HG03575 (cell line): ENCODE data around the gene CCSER1.
"Not testable (repeated sequence)": the region's sequence is repeated elsewhere in the genome, so short reads cannot be mapped to it uniquely, and the experiment has no call there.

ENCODE experiments used
- ATAC-seq: cut with Tn5 transposase; IDR thresholded peaks from one replicate; pipeline ENCODE4 v1.9.1; 2021; ENCODE audit not compliant: unreplicated experiment, insufficient number of reproducible peaks, low FRiP score; ENCODE audit errors: extremely low read depth

CCSER1 gene

DNA sequence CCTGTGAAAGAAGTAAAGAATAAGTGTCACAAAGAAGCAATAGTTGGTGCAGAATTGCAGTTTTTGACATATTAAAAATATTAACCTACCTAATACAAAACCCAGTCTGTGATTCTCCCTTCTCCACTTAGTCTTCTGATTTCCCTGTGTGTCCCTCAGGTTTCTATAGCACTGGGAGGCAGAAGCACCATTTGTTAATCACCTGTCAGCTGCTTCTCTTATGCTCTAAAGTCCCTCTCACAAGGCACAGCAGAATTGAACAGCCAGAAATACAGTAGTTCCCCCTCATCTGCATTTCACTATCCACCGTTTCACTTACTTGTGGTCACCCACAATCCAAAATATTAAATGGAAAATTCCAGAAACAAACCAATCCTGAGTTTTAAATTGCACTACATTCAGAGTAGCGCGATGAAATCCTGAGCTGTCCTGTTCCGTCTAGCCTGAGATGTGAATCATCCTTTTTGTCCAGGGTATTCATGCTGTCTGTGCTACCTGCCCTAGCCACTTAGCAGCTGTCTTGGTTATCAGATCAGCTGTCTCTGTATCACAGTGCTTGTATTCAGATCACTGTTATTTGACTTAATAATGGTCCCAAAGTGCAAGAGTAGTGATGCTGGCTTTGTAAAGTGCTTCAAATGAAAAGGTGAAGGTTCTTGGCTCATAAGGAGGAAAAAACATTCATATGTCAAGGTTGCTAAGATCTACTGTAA, 1192.5 kb downstream of the CCSER1 start:
- no peak for ATAC-seq

DNA sequence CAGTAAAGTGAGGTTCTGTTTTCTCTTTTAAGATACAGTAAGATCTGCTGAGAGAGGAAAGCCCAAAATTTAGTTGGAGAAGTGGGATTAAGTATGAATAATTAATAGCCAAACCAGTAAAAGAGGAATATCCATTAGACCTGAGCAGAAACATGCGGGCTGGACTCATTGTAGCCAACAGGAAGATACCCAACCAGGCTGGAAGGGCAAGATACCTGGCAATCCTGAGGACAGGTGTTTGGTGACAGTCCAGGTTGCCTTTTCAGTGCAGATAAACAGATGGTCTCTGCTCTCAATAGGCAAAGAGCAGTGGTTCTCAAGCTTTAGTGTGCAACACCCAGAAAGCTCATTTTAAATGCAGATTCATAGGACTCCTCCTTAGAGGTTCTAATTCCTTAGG, 1195.8 kb downstream of the CCSER1 start:
- no peak for ATAC-seq

DNA sequence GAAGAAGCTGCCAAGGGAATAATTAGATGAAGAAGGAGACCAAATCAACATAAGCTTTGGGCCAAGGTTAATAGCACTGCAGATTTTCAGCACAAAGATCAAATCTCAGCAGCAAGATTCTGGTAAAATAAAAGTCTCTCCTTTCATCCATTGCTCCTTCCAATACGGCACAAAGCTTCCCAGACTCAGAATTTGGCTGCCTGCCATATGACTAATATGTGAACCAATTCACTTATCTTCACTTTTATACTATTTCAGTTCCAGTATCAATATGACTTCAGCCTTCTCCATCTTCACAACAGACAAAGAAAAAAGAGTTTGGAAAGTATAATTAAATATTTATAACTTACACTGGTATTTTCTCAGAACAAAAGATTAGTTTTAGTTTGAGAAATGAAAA, 1198.3 kb downstream of the CCSER1 start:
- ATAC-seq = no peak

DNA sequence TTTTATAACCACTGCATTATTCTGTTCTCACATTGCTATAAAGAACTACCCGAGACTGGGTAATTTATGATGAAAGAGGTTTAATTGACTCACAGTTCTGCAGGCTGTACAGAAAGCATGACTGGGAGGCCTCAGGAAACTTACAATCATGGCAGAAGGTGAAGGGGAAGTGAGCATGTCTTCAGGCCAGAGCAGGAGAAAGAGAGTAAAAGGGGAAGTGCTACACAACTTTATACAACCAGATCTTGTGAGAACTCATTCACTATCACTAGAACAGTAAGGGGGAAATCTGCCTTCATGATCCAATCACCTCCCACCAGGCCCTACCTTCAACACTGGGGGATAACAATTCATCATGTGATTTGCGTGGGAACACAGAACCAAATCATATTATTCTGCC, 1199.0 kb downstream of the CCSER1 start:
- ATAC-seq = not testable (repeated sequence)

DNA sequence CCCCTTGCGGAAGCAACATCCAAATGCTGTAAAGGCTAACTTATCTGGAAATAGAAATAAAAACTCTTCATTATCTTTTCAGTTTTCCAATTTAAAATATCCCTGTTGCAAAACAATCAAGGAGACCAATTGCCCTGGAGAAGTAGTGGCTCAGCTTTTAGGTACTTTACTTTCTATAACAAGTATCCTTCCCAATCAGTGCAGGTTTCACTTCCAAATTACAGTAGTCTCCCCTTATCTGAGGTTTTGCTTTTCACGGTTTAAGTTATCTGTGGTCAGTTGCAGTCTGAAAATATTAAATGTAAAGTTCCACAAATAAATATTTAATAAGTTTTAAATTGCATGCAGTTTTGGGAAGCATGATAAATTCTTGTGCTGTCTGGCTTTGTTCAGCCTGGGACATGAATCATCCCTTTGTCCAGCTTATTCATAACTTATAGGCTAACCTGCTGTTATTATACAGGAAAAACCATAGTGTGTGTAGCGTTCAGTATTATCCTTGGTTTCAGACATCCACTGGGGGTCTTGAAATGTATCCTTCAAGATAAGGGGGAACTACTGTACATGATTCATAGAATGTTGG, 1203.5 kb downstream of the CCSER1 start:
- no peak for ATAC-seq

DNA sequence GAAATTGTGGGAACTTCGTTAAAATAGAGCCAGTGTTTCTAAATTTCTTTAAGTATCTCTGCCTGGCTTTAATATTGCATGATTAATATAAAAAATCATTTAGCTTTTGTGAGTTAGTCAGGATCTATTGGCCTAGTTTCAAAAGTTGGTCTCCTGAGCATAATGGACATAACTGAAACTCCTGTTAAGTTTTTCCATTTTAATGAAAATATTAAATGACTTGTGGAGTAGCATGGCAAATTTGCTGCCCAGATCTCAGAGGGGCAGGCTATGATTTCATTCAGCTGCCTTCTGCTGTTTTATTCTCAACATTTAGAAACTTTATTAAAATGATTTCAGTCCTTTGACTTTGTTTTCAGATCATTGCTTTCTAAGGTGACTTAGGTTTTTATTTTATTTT, 1213.6 kb downstream of the CCSER1 start:
- no peak for ATAC-seq

DNA sequence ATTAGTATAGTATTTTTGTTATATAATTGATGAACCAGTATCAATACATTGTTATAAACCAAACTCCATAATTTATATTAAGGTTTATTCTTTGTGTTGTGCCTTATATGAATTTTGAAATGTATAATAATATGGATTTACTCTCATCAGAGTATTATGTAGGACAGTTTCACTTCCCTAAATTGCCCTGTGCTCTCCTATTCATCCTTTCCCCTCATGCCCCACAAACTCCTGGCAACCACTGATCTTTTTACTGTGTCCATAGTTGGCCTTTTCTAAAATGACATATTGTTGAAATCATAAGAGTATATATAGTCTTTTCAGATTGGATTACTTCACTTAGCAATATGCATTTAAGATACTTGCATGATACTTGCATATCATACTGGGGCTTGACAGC, 1218.4 kb downstream of the CCSER1 start:
- ATAC-seq = no peak

- not testable (repeated sequence) for ATAC-seq
These were observed 1229.3 kb downstream of the CCSER1 start for GRCh38 chr4:91356496-91356895.

DNA sequence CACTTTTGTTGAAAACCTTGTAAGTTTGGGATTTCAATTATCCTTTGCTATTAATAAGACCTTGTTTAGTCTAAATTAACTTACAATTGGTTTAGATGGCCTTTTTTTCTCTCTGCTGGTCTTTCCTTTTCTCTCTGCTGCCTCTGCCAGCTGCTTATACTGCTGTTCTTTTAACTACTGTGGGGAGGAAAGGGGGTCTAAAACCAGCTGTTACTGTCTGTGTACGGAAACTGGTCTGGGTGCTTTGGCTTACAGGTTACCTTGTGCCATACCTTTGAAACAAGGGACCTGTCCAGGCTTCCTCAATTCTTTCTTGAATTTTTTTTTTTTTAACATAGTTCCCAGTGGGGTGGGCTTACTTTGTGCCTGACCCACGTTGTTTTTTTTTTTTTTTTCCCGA, 1230.8 kb downstream of the CCSER1 start:
- not testable (repeated sequence) for ATAC-seq

DNA sequence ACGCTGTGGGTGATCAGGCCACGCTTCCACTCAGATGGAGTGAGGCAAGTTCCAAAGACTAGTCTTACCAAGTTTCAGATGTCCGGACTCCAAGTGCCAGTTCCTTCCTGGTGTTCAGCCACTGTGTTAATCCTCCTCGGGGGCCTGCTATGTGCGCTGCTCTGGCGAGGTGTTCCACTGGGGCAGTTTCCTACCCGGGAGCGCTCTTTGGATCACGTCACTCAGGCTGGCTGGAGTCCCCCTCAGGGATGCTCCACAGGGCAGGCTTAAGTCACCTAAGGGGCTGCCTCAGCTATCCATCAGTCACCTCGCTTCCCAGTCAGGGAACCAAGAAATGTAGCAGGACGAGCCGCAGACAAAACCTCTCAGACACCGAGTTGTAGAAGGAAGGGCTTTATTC, 1231.4 kb downstream of the CCSER1 start:
- ATAC-seq = not testable (repeated sequence)

DNA sequence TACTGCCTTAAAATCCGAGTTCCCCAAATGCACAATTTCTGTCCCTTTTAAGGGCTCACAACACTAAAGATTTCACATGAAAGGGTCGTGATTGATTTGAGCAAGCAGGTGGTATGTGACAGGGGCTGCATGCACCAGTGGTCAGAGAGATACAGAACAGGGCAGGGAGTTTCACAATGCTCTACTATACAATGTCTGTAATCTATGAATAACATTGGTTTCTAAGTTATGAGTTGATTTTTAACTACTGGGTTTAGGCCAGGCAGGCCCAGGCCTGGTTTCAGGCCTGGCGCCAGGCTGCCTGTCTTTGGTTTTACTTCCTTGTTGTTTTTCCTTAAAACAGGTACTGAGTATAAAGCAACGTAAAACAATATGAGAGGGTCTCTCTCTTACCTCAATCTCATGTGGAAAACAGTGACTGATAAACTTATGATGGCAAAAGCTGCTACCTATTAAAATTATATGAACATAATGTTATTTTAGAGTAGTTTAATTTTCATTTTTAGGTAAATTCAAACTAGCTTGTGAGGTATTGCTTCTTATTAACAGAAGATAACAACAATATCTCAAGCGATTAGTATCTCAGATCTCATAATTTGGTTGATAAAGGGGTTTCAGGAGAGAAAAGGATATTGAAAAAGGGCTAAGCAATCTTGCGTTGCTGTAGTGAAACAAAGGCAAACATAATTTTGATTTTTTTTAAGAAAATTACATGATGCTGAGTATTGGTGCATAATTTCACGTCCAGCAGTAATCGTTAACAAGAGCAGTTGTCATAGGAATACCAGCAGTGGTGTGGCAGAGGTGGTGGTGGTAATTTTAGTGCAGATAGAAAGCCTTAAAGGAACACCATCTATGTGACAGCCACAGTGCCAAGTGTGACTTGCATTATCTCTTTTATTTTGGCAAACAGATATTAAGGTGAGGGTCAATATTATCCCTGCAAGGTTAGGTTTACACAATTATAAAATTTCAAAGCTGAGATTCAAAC, 1232.1 kb downstream of the CCSER1 start:
- ATAC-seq = no peak

DNA sequence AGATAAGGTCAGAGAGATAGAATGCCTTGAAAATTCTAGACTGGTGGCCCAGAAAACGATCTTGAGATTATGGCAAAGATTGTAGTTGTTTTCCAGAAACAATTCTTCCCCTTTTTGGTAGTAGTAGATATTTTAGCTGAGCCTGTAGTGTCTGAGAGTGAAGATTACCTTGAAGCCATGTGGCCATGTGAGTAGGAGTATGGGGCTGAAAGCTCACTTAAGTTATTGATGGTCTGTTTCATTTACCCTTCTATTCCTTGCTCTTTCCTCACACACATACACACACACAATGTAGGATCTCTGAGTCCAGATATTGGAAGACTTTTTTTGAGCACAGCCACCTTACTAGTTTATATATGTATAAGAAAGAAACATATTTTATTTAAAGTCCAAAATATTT, 1234.9 kb downstream of the CCSER1 start:
- no peak for ATAC-seq

DNA sequence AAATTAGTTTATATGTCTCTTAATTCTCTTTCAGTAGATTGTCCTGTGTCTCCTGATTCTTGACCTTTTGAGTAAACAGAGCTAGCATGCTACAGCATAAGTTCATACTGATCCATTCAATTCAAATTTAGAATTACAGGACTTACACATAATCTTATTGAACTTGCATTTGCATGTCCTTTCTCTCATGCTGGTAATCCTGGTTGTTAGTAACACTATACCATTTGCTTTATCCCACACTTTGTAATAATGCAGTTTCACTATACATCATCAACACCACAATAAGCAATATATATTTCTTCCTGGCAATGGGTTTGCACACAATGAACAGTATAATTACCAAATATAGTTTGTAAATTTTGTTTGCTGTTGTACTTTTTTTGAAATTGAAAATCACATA, 1239.4 kb downstream of the CCSER1 start:
- no peak for ATAC-seq

DNA sequence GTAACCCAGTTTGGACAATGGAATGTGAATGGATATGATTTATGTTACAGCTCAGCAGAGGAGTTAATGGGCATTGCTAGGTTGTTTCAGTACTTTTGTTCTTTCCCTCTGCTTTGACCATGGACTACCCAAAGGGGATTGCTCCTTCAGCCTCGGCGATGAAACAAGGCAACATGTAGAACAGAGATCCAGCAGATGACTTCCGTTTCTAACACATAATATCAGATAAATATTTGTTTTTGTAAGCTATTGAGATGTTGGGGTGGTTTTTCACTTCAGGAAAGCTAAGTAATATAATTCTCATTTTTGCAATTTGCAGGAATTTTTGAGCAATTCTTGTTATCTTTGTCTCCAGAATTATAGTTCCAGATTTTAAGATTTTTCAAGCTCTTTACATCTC, 1241.9 kb downstream of the CCSER1 start:
- ATAC-seq = no peak

GRCh38 chr4:91373546-91373945, 1246.4 kb downstream of the CCSER1 start:
- ATAC-seq = no peak

DNA sequence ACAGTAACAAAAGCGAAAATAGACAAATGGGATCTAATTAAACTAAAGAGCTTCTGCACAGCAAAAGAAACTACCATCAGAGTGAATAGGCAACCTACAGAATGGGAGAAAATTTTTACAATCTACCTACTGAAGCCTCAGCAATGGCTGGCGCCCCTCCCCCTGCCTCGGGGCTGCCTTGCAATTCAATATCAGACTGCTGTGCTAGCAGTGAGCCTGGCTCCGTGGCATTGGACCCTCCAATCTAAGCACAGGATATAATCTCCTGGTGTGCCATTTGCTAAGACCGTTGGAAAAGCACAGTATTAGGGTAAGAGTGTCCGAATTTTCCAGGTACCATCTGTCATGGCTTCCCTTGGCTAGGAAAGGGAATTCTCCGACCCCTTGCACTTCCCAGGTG, 1278.2 kb downstream of the CCSER1 start:
- not testable (repeated sequence) for ATAC-seq

GRCh38 chr4:91422011-91422410, 1294.8 kb downstream of the CCSER1 start:
- no peak for ATAC-seq

- ATAC-seq = no peak
These were observed 1299.5 kb downstream of the CCSER1 start for GRCh38 chr4:91426725-91427124.

- ATAC-seq = no peak
These were observed 1300.0 kb downstream of the CCSER1 start for GRCh38 chr4:91427171-91427570.

DNA sequence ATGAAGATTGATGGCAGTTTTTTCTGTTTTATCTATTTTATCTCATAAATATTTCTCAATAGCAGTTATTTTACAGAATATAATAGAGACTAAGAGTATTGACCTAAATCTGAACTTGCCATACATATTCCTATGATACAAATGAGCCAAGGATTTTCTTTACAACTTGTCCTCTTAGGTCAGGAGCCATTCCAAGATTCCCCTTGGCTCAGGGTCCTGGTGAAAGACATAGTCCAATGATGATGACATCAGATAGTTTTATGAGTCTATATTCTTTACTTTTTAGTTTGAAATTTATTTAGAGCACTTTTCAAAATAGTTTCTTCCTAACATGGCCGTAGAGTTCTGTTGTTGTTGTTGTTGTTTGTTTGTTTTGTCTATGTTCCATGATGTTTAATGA, 1307.4 kb downstream of the CCSER1 start:
- no peak for ATAC-seq
